HCT116 (cell line): ENCODE data around the gene PLA2G12B. TPM values are rescaled to one million over a fixed set of nuclear protein-coding genes. Genes with fewer than 3 reads are reported as not detected.

Experiments used
- ATAC-seq: fragments of 200-7000 bp; cut with Tn5 transposase; 2 replicates; pipeline ENCODE4 v1.9.1; 2020; ENCODE audit warnings: mild to moderate bottlenecking, moderate library complexity
- BruUV-seq: library from RNA; stranded (reverse); fragments of 400-500 nt; replicated peaks from 2 replicates; lab custom pipeline; 2021; lab: Mats Ljungman, UMichigan
- CTCF ChIA-PET: fragments of 300-600 bp; sonication (Branson Sonifier 250); formaldehyde crosslinking; loops from one replicate; lab custom pipeline; 2021; ENCODE audit warnings: antibody characterized with exemption; lab: Charles Lee
- POLR2A ChIA-PET: fragments of 300-600, 350-600 bp; sonication (Branson Sonifier 250); formaldehyde crosslinking; loops from one replicate; lab custom pipeline; 2021; ENCODE audit warnings: antibody characterized with exemption; lab: Charles Lee
- RAD21 ChIA-PET, 2 experiments: fragments of 300-600 bp; sonication (Branson Sonifier 250); formaldehyde crosslinking; loops; one replicate each; lab custom pipeline; 2023; ENCODE audit warnings: low total read pairs in 2 of 2; ENCODE audit not compliant: uncharacterized antibody in 2 of 2, unreplicated experiment in 2 of 2, low non-redundant PET in 1 of 2; lab: Charles Lee
- DNase-seq: peaks from one replicate; pipeline ENCODE4 v3.0.0-alpha.2; 2010; ENCODE audit warnings: low read depth, low spot score
- H2AFZ ChIP-seq: fragments of 200-600 bp; shearing (Covaris generic), sonication (generic); 2 replicates; pipeline ENCODE4 v1.6.1; 2017; ENCODE audit warnings: low read depth, mixed run types, mixed read lengths, antibody characterized with exemption, low read length; ENCODE audit not compliant: poor library complexity, severe bottlenecking
- H3K27ac ChIP-seq: 2 replicates; pipeline ENCODE4 v1.5.1; 2012; ENCODE audit warnings: low read depth, low read length
- H3K27me3 ChIP-seq: fragments of 200-600 bp; sonication (generic); 2 replicates; pipeline ENCODE4 v1.6.1; 2016; ENCODE audit warnings: mixed run types, low read length, mixed read lengths; ENCODE audit not compliant: insufficient read depth
- H3K36me3 ChIP-seq, 2 experiments: fragments of 200-500 bp in 1 of 2; fragments of 200-600 bp in 1 of 2; sonication (Bioruptor generic) in 1 of 2; sonication (generic) in 1 of 2; 2 replicates each; pipeline versions ENCODE4 v1.5.1 to v1.6.1; 2014 to 2016; ENCODE audit warnings: low read length in 2 of 2, inconsistent platforms in 1 of 2, mixed read lengths in 1 of 2, mixed run types in 1 of 2; ENCODE audit not compliant: insufficient read depth in 2 of 2, control insufficient read depth in 1 of 2
- H3K4me1 ChIP-seq, 2 experiments: fragments of 200-600 bp in 1 of 2; sonication (generic) in 1 of 2; 2 replicates each; pipeline versions ENCODE4 v1.5.1 to v1.6.1; 2012 to 2017; ENCODE audit warnings: low read length in 2 of 2, inconsistent platforms in 1 of 2, mild to moderate bottlenecking in 1 of 2, mixed read lengths in 1 of 2, mixed run types in 1 of 2, moderate library complexity in 1 of 2; ENCODE audit not compliant: insufficient read depth in 2 of 2, control insufficient read depth in 1 of 2
- H3K4me2 ChIP-seq: fragments of 200-600 bp; sonication (generic); 2 replicates; pipeline ENCODE4 v1.6.1; 2017; ENCODE audit warnings: mixed run types, low read length, mixed read lengths
- H3K4me3 ChIP-seq, 2 experiments: fragments of 200-600 bp in 1 of 2; sonication (generic) in 1 of 2; replicated peaks in 1 of 2; 2 replicates each; pipeline ENCODE4 v1.5.1; 2011 to 2016; ENCODE audit warnings: low read length in 2 of 2, control low read depth in 1 of 2, low read depth in 1 of 2, mild to moderate bottlenecking in 1 of 2, mixed read lengths in 1 of 2, mixed run types in 1 of 2
- H3K79me2 ChIP-seq: fragments of 200-600 bp; sonication (generic); 2 replicates; pipeline ENCODE4 v1.6.1; 2017; ENCODE audit warnings: mild to moderate bottlenecking, mixed run types, low read length, moderate library complexity, mixed read lengths; ENCODE audit not compliant: insufficient read depth
- H3K9ac ChIP-seq: fragments of 200-600 bp; sonication (generic); 2 replicates; pipeline ENCODE4 v1.6.1; 2016; ENCODE audit warnings: low read length, mixed read lengths
- H3K9me2 ChIP-seq: fragments of 200-600 bp; sonication (generic), shearing (Covaris generic); 2 replicates; pipeline ENCODE4 v1.6.1; 2017; ENCODE audit warnings: mixed run types, mild to moderate bottlenecking, moderate library complexity; ENCODE audit not compliant: insufficient read depth
- H3K9me3 ChIP-seq, 2 experiments: fragments of 200-500 bp in 1 of 2; fragments of 200-600 bp in 1 of 2; sonication (Bioruptor generic) in 1 of 2; sonication (generic) in 1 of 2; 2 replicates each; pipeline ENCODE4 v1.6.1; 2014 to 2017; ENCODE audit warnings: low read length in 2 of 2, mixed read lengths in 2 of 2, inconsistent platforms in 1 of 2, low read depth in 1 of 2, mild to moderate bottlenecking in 1 of 2, mixed run types in 1 of 2, moderate library complexity in 1 of 2; ENCODE audit not compliant: control insufficient read depth in 1 of 2, insufficient read depth in 1 of 2
- H4K20me1 ChIP-seq: fragments of 200-600 bp; sonication (generic), shearing (Covaris generic); 2 replicates; pipeline ENCODE4 v1.6.1; 2017; ENCODE audit warnings: mixed run types, mild to moderate bottlenecking, moderate library complexity; ENCODE audit not compliant: insufficient read depth
- ATF3 ChIP-seq: IDR thresholded peaks from 2 replicates; pipeline ENCODE4 v1.6.1; 2012
- CBX3 ChIP-seq: IDR thresholded peaks from 2 replicates; pipeline ENCODE4 v1.6.1; 2012; ENCODE audit warnings: low read depth
- CEBPB ChIP-seq: IDR thresholded peaks from 2 replicates; pipeline ENCODE4 v1.6.1; 2012; ENCODE audit warnings: low read depth
- CTCF ChIP-seq, 3 experiments: fragments of 200-600 bp in 1 of 3; sonication (generic) in 1 of 3; IDR thresholded peaks in 2 of 3; conservative IDR thresholded peaks in 1 of 3; 2 replicates each; pipeline ENCODE4 v1.5.1; 2012 to 2017; ENCODE audit warnings: low read depth in 2 of 3, low read length in 2 of 3, antibody characterized with exemption in 1 of 3, borderline replicate concordance in 1 of 3, control low read depth in 1 of 3, mild to moderate bottlenecking in 1 of 3, mixed read lengths in 1 of 3, mixed run types in 1 of 3, moderate library complexity in 1 of 3; ENCODE audit not compliant: insufficient read depth in 1 of 3
- EGR1 ChIP-seq: IDR thresholded peaks from 2 replicates; pipeline ENCODE4 v1.6.1; 2012; ENCODE audit warnings: low read depth
- EZH2 ChIP-seq: fragments of 200-600 bp; sonication (generic); IDR thresholded peaks from 2 replicates; pipeline ENCODE4 v1.6.1; 2017; ENCODE audit warnings: antibody characterized with exemption, mixed run types
- EZH2phosphoT487 ChIP-seq: fragments of 200-600 bp; IDR thresholded peaks from 2 replicates; pipeline ENCODE4 v1.6.1; 2018; ENCODE audit warnings: antibody characterized with exemption, borderline replicate concordance
- FOSL1 ChIP-seq: IDR thresholded peaks from 2 replicates; pipeline ENCODE4 v1.6.1; 2012; ENCODE audit warnings: low read depth
- POLR2A ChIP-seq: IDR thresholded peaks from 2 replicates; pipeline ENCODE4 v1.7.0; 2011; ENCODE audit warnings: borderline replicate concordance; ENCODE audit not compliant: insufficient read depth, insufficient read length; ENCODE audit errors: extremely low read depth
- POLR2AphosphoS5 ChIP-seq: IDR thresholded peaks from 2 replicates; pipeline ENCODE4 v1.6.1; 2011; ENCODE audit warnings: mild to moderate bottlenecking, low read depth, low read length, moderate library complexity
- RAD21 ChIP-seq: IDR thresholded peaks from 2 replicates; pipeline ENCODE4 v1.6.1; 2012; ENCODE audit warnings: low read depth, mild to moderate bottlenecking
- SIN3A ChIP-seq: IDR thresholded peaks from 2 replicates; pipeline ENCODE4 v1.6.1; 2012; ENCODE audit warnings: low read depth
- TCF7L2 ChIP-seq: IDR thresholded peaks from 2 replicates; pipeline ENCODE4 v1.7.0; 2011; ENCODE audit warnings: borderline replicate concordance, inconsistent platforms; ENCODE audit not compliant: insufficient read depth, insufficient read length; ENCODE audit errors: extremely low read depth
- ZFX ChIP-seq: fragments of 450-650 bp; IDR thresholded peaks from 2 replicates; pipeline ENCODE4 v1.6.1; 2017
- ZNF274 ChIP-seq: fragments of 200-500 bp; sonication (Bioruptor generic); IDR thresholded peaks from 2 replicates; pipeline ENCODE4 v1.6.1; 2014; ENCODE audit warnings: mild to moderate bottlenecking, low read depth, low read length, inconsistent platforms
- intact Hi-C: fragments of 100-400 bp; cut with micrococcal nuclease; formaldehyde crosslinking; loops from 2 replicates; pipeline ENCODE4 v1.10.0; 2022
- total RNA-seq: library from RNA; stranded (reverse); gene quantifications from one replicate; pipeline ENCODE4 v1.2.1, GENCODE V29; 2021; ENCODE audit not compliant: unreplicated experiment

Gene PLA2G12B
- total RNA-seq, 1 experiment from 2014 or later, result not detected

DNA sequence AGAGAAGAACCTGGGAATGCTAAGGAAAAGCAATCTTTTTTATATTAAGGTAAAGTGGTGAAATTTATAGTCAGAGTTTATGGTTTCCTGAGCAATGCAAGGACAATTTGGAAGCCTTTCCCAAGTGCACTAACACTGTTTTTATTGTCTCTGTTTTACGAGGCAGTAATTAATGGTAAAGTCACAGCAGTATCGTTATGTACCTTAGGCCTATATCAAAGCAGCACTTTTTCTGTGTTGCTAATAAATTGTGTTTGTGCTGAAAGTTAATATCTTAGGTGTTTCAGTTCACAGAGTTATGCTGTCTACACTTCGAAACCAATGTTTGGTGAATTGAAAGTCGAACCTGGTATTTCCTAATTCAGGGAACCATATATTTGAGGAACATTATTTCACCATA lies 41.9 kb downstream of the PLA2G12B start (continued):
- TF ChIP-seq EZH2phosphoT487 (no peak), EGR1 (no peak), EZH2 (no peak), FOSL1 (no peak), TCF7L2 (no peak), RAD21 (no peak), SIN3A (no peak), POLR2A (no peak)

GRCh38 chr10:72911758-72912157 lies 42.8 kb downstream of the PLA2G12B start:
- Histone ChIP-seq H3K9ac (no peak overlapping the region), H3K27ac (no peak overlapping the region), H3K36me3 (no peaks in the 10 kb centered on the region), H3K4me1 (no peaks in the 10 kb centered on the region), H4K20me1 (no peaks in the 10 kb centered on the region), H3K9me3 (no peaks in the 10 kb centered on the region), H3K79me2 (no peaks in the 10 kb centered on the region), H3K9me2 (no peaks in the 10 kb centered on the region), H2AFZ (no peak overlapping the region), H3K27me3 (no peaks in the 10 kb centered on the region), H3K4me3 (no peak overlapping the region), H3K4me2 (no peak overlapping the region)
- DNase-seq (no peak), ATAC-seq (no peak)
- ChIA-PET POLR2A (no interaction called here), RAD21 (no interaction called here), CTCF (no interaction called here)
- no TSS peak for BruUV-seq
- intact Hi-C loops, result no loop called here
- no peak for TF ChIP-seq ZNF274
- no peak for TF ChIP-seq POLR2AphosphoS5
- no peak for TF ChIP-seq EZH2
- TF ChIP-seq POLR2A, result no peak
- no peak for TF ChIP-seq FOSL1
- TF ChIP-seq CTCF (IDR thresholded peaks at IDR 0.05 in 2 of 3, conservative IDR thresholded peaks at IDR 0.05 in 1 of 3; ENCODE audit: borderline replicate concordance in 1 of 3, insufficient read depth in 1 of 3, low read depth in 2 of 3, low read length in 2 of 3), result no peak
- TF ChIP-seq CEBPB, result no peak
- no peak for TF ChIP-seq CBX3
- TF ChIP-seq ZFX, result no peak
- no peak for TF ChIP-seq TCF7L2
- no peak for TF ChIP-seq ATF3
- no peak for TF ChIP-seq RAD21
